A673 (cell line): Measurements from ENCODE around the gene TTC28. TPM values are rescaled to one million over a fixed set of nuclear protein-coding genes. Genes with fewer than 3 reads are reported as not detected.

Source experiments
- BruUV-seq: library from RNA; stranded (reverse); fragments of 400-500 nt; replicated peaks from 2 replicates; lab custom pipeline; 2021; lab: Mats Ljungman, UMichigan
- CTCF ChIA-PET: fragments of 300-600 bp; sonication (Branson Sonifier 250); formaldehyde crosslinking; loops from one replicate; lab custom pipeline; 2022; ENCODE audit warnings: antibody characterized with exemption; lab: Charles Lee
- POLR2A ChIA-PET: fragments of 300-600 bp; sonication (Branson Sonifier 250); formaldehyde crosslinking; loops from one replicate; lab custom pipeline; 2022; ENCODE audit warnings: antibody characterized with exemption; ENCODE audit not compliant: low non-redundant PET; lab: Charles Lee
- DNase-seq: peaks from one replicate; pipeline ENCODE4 v3.0.0-alpha.2; 2015; ENCODE audit warnings: low spot score
- H3K27ac ChIP-seq: fragments of 200-600 bp; sonication (generic); 2 replicates; pipeline ENCODE4 v1.5.1; 2016; ENCODE audit warnings: mixed run types, low read depth, mild to moderate bottlenecking, mixed read lengths, antibody characterized with exemption, low read length; ENCODE audit not compliant: poor library complexity, severe bottlenecking
- H3K27me3 ChIP-seq: fragments of 200-600 bp; sonication (generic); replicated peaks from 2 replicates; pipeline ENCODE4 v1.6.1; 2017; ENCODE audit warnings: mixed run types, low read depth, mild to moderate bottlenecking, mixed read lengths, antibody characterized with exemption, low read length; ENCODE audit not compliant: insufficient read depth, poor library complexity
- H3K36me3 ChIP-seq: fragments of 200-600 bp; sonication (generic); 2 replicates; pipeline ENCODE4 v1.6.1; 2016; ENCODE audit warnings: mixed run types, mild to moderate bottlenecking, mixed read lengths, antibody characterized with exemption, low read length; ENCODE audit not compliant: insufficient read depth, poor library complexity, severe bottlenecking
- H3K4me1 ChIP-seq: fragments of 200-600 bp; sonication (generic); 2 replicates; pipeline ENCODE4 v1.6.1; 2017; ENCODE audit warnings: mixed run types, mild to moderate bottlenecking, mixed read lengths, antibody characterized with exemption, low read length; ENCODE audit not compliant: insufficient read depth, poor library complexity, severe bottlenecking
- H3K4me3 ChIP-seq: fragments of 200-600 bp; sonication (generic); 2 replicates; pipeline ENCODE4 v1.5.1; 2016; ENCODE audit warnings: low read depth, mixed run types, mild to moderate bottlenecking, mixed read lengths, low read length; ENCODE audit not compliant: poor library complexity, severe bottlenecking
- H3K9me3 ChIP-seq: fragments of 200-600 bp; sonication (generic); 2 replicates; pipeline ENCODE4 v1.6.1; 2016; ENCODE audit warnings: mixed run types, low read depth, mild to moderate bottlenecking, mixed read lengths, antibody characterized with exemption, low read length; ENCODE audit not compliant: poor library complexity, severe bottlenecking
- EZH2 ChIP-seq: fragments of 200-600 bp; sonication (generic); IDR thresholded peaks from 2 replicates; pipeline ENCODE4 v1.6.1; 2017; ENCODE audit warnings: borderline replicate concordance, low read depth, mild to moderate bottlenecking, mixed read lengths, antibody characterized with exemption, low read length; ENCODE audit not compliant: poor library complexity, severe bottlenecking
- intact Hi-C: fragments of 100-400 bp; cut with micrococcal nuclease; formaldehyde crosslinking; loops from one replicate; pipeline ENCODE4 v1.10.0; 2022; ENCODE audit not compliant: unreplicated experiment
- total RNA-seq: library from RNA; stranded (reverse); gene quantifications from 2 replicates; pipeline ENCODE4 v1.2.3, GENCODE V29; 2021
- TF ChIP-seq, protein P1 (sequence below): fragments of 300-800, 200-600 bp; sonication (generic); conservative IDR thresholded peaks from 2 replicates; pipeline ENCODE4 v1.5.1; 2017; ENCODE audit warnings: low read depth, mild to moderate bottlenecking, antibody characterized with exemption, low read length, moderate library complexity, mixed read lengths

TTC28 gene
- total RNA-seq, 1 experiment from 2014 or later, result 48.7 TPM

DNA sequence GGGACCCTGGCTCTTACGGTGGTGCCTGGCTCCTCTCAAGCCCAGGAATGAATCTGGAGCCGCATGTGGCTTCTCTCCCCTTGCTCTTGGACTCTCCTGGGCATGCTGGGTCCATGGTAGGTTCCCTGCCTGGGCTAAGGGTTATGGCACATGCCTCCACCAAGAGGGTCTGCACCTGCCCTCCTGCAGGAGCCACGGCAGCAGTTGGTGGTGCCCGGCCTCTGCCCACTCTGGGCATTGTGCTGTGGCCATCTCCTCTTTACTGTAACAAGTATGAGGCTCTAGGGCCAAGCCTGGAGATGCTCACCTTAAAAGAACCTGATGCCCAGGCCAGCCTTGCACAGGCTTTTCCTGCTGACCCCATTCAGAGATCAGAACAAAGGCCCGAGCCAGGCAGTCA is 656.6 kb downstream of the TTC28 start:
- no peaks in the 10 kb centered on the region for H3K36me3 ChIP-seq
- BruUV-seq, result no TSS peak
- intact Hi-C loops, result loop anchor here (10.0 kb wide), 2 partner anchors 572 to 802 kb away; no protein-coding TSS in a partner anchor

DNA sequence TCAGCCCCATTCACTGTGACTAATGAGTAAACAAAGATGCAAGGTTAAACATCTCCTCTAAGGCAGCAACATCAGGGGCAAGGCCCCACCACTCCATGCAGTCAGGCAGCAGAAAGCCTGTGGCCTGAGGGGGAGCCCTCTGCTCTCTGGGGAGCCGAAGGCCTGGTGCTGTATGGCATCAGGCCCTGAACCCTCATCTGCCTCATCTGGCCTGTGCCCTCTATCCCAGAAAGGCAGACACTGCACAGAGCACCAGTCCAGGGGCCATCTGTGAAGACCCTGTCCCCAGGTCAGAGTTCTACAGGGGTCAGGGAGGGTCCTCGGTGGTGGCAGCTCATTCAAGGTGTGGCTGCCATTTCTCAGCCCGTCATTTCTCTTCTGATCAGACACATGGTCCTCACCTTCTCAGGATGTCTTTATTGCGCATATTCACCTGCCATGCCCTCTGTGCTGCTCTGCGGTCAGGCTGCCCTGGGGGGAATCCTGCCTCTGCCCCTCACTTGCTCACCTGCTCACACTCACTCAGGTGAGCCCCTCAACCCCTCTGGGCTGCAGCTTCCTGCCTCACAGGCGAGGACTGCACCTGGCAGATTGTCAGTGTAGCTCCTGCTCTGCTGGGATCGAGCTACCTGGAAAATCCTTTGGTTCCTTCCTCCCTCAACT is 657.5 kb downstream of the TTC28 start:
- no TSS peak for BruUV-seq
- Histone ChIP-seq H3K4me3 (no peak overlapping the region), H3K36me3 (no peaks in the 10 kb centered on the region), H3K27ac (no peak overlapping the region), H3K27me3 (no peaks in the 10 kb centered on the region), H3K9me3 (no peaks in the 10 kb centered on the region), H3K4me1 (no peaks in the 10 kb centered on the region)
- intact Hi-C loops, result loop anchor here (10.0 kb wide), 2 partner anchors 573 to 803 kb away; no protein-coding TSS in a partner anchor
- TF ChIP-seq, protein P1, sequence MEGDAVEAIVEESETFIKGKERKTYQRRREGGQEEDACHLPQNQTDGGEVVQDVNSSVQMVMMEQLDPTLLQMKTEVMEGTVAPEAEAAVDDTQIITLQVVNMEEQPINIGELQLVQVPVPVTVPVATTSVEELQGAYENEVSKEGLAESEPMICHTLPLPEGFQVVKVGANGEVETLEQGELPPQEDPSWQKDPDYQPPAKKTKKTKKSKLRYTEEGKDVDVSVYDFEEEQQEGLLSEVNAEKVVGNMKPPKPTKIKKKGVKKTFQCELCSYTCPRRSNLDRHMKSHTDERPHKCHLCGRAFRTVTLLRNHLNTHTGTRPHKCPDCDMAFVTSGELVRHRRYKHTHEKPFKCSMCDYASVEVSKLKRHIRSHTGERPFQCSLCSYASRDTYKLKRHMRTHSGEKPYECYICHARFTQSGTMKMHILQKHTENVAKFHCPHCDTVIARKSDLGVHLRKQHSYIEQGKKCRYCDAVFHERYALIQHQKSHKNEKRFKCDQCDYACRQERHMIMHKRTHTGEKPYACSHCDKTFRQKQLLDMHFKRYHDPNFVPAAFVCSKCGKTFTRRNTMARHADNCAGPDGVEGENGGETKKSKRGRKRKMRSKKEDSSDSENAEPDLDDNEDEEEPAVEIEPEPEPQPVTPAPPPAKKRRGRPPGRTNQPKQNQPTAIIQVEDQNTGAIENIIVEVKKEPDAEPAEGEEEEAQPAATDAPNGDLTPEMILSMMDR, result no peak
- ChIA-PET POLR2A (no interaction called here), CTCF (no interaction called here)
- no peak for DNase-seq

More for the DNA sequence above, 656.6 kb downstream of the TTC28 start:
- H3K27ac ChIP-seq, result no peak overlapping the region
- TF ChIP-seq, protein P1, result no peak
- no peak for TF ChIP-seq EZH2
- CTCF ChIA-PET, result no interaction called here
- H3K4me1 ChIP-seq, result no peaks in the 10 kb centered on the region
- no peaks in the 10 kb centered on the region for H3K9me3 ChIP-seq
- no peak for DNase-seq
- no peak overlapping the region for H3K4me3 ChIP-seq
- H3K27me3 ChIP-seq, result no peaks in the 10 kb centered on the region
- POLR2A ChIA-PET, result no interaction called here

DNA sequence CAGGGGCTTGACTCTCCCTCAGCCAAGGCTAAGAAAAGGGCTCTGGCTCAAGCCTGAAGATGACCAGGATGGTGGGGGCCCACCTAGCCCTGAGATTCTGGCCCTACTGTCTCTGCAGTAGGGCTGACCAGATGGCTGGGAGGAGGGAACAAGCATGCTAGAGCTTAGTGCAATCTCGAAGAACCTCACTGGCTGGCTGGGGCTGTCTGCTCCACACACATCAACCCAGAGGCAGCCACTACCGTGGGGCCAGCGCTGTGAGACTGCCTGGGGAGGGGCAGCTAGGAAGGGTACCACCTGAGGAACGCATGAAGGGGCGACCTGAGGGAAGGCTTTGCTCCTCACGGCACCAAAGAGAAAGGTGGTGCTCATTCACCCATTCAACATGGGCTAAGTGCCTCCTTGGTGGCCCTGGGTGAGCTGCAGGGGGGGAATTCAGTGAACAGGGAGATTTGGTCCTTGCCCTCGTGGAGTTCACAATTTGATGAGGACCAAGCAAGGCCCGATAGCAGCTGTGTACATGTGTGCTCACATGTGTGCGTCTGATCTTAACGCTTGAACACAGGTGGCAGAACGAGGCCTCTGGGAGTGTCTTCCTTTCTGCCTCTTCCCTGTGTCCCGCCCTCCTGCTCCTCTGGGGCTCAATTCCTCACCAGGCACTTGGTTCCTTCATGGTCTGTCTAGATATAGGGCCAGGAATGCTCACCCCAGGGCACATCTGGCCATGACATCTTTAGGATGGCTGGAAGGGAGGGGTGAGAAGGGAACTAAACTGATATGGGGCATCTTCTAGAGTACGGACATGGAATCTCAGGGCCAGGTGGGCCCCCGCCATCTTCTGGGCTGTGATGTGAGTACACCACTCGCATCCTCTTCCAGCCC is 658.3 kb downstream of the TTC28 start:
- Histone ChIP-seq H3K27ac (no peak overlapping the region), H3K9me3 (no peaks in the 10 kb centered on the region), H3K4me1 (no peaks in the 10 kb centered on the region), H3K36me3 (no peaks in the 10 kb centered on the region), H3K4me3 (no peak overlapping the region), H3K27me3 (no peaks in the 10 kb centered on the region)
- BruUV-seq, result no TSS peak
- ChIA-PET POLR2A (no interaction called here), CTCF (interaction anchor here (1.1 kb wide), 1 partner anchor 807 kb away, joined by 3 read pairs; no protein-coding TSS in a partner anchor)
- TF ChIP-seq, protein P1, result no peak
- no peak for TF ChIP-seq EZH2
- intact Hi-C loops, result loop anchor here (10.0 kb wide), 2 partner anchors 573 to 803 kb away; no protein-coding TSS in a partner anchor
- DNase-seq, result no peak
